Astrocyte (in vitro differentiated cells and primary cell): ENCODE measurements around the gene OPCML. TPM values are rescaled to one million over a fixed set of nuclear protein-coding genes. Genes with fewer than 3 reads are reported as not detected.

Experiments
- DNase-seq: peaks from one replicate; pipeline ENCODE4 v3.0.0-alpha.2; 2010; ENCODE audit warnings: low read depth
- FAIRE-seq: peaks from 2 replicates; lab custom pipeline; 2011; peaks lifted over from hg19 to GRCh38; lab: Jason Lieb, UNC
- H2AFZ ChIP-seq: 2 replicates; pipeline ENCODE4 v1.6.0; 2012; ENCODE audit warnings: low read depth, low read length, inconsistent platforms
- H3K27ac ChIP-seq: 2 replicates; pipeline ENCODE4 v1.5.1; 2011; ENCODE audit warnings: low read depth, low read length, inconsistent platforms
- H3K27me3 ChIP-seq: 2 replicates; pipeline ENCODE4 v1.6.0; 2011; ENCODE audit warnings: low read length, inconsistent platforms; ENCODE audit not compliant: insufficient read depth
- H3K36me3 ChIP-seq: 2 replicates; pipeline ENCODE4 v1.5.1; 2011; ENCODE audit warnings: low read length, inconsistent platforms; ENCODE audit not compliant: insufficient read depth
- H3K4me1 ChIP-seq: 2 replicates; pipeline ENCODE4 v1.5.1; 2011; ENCODE audit warnings: low read length, inconsistent platforms; ENCODE audit not compliant: insufficient read depth
- H3K4me2 ChIP-seq: 2 replicates; pipeline ENCODE4 v1.6.0; 2012; ENCODE audit warnings: low read length, inconsistent platforms
- H3K4me3 ChIP-seq: 2 replicates; pipeline ENCODE4 v1.5.1; 2011; ENCODE audit warnings: low read depth, mild to moderate bottlenecking, low read length, inconsistent platforms; ENCODE audit not compliant: insufficient read depth
- H3K79me2 ChIP-seq: 2 replicates; pipeline ENCODE4 v1.6.0; 2012; ENCODE audit warnings: mild to moderate bottlenecking, low read length, inconsistent platforms; ENCODE audit not compliant: insufficient read depth
- H3K9ac ChIP-seq: 2 replicates; pipeline ENCODE4 v1.6.0; 2012; ENCODE audit warnings: mild to moderate bottlenecking, low read length, inconsistent platforms
- H3K9me3 ChIP-seq: 2 replicates; pipeline ENCODE4 v1.5.1; 2012; ENCODE audit warnings: low read depth, mild to moderate bottlenecking, low read length, inconsistent platforms; ENCODE audit not compliant: insufficient read depth
- H4K20me1 ChIP-seq: 2 replicates; pipeline ENCODE4 v1.6.0; 2012; ENCODE audit warnings: low read length, inconsistent platforms; ENCODE audit not compliant: insufficient read depth
- H3K27ac Mint-ChIP-seq: one replicate; pipeline ENCODE4 v1.8.0; 2021; ENCODE audit warnings: mild to moderate bottlenecking, mixed read lengths; ENCODE audit not compliant: unreplicated experiment
- H3K27me3 Mint-ChIP-seq: one replicate; pipeline ENCODE4 v1.8.0; 2021; ENCODE audit warnings: low read depth, mixed read lengths; ENCODE audit not compliant: unreplicated experiment
- H3K36me3 Mint-ChIP-seq: one replicate; pipeline ENCODE4 v1.8.0; 2021; ENCODE audit warnings: low read depth, mixed read lengths; ENCODE audit not compliant: unreplicated experiment
- H3K4me1 Mint-ChIP-seq: one replicate; pipeline ENCODE4 v1.8.0; 2021; ENCODE audit warnings: low read depth, mixed read lengths; ENCODE audit not compliant: unreplicated experiment
- H3K4me3 Mint-ChIP-seq: one replicate; pipeline ENCODE4 v1.8.0; 2021; ENCODE audit warnings: mild to moderate bottlenecking, moderate library complexity, mixed read lengths; ENCODE audit not compliant: unreplicated experiment
- H3K9me3 Mint-ChIP-seq: one replicate; pipeline ENCODE4 v1.8.0; 2021; ENCODE audit warnings: mild to moderate bottlenecking, mixed read lengths; ENCODE audit not compliant: unreplicated experiment
- EZH2 ChIP-seq: IDR thresholded peaks from 2 replicates; pipeline ENCODE4 v1.6.1; 2012; ENCODE audit warnings: mild to moderate bottlenecking, low read length, inconsistent platforms; ENCODE audit not compliant: insufficient read depth
- total RNA-seq: library from RNA; stranded (reverse); gene quantifications from 2 replicates; pipeline ENCODE4 v1.2.1, GENCODE V29; 2021
- TF ChIP-seq, protein P1 (sequence below): IDR thresholded peaks from 2 replicates; pipeline ENCODE4 v1.5.1; 2011; ENCODE audit warnings: low read depth, mild to moderate bottlenecking, inconsistent platforms, low read length, moderate library complexity; ENCODE audit not compliant: insufficient read depth

Gene OPCML
- total RNA-seq, 1 donor from 2014 or later = 7.9 TPM

DNA sequence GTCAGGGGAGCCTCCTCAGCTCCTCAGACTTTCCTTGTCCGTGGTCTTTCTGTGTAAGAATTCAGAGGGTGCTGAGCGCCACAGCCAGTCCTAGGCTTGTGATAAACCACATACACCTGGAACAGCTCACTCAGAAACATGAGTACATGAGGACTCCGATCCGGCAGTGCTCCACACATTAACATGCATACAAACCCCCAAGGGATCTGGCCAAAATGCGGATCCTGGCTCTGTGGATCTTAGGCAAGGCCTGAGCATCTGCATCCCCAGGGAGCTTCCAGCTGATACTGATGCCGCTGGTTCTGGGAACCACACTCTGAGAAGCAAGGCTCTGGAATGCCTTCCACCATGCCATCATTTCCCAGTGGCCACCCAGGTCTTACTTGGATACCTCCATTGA lies 20.6 kb upstream of the OPCML start:
- Histone ChIP-seq H3K9ac (no peak overlapping the region), H2AFZ (no peak overlapping the region), H3K4me2 (no peak overlapping the region), H3K9me3 (peaks cover 2% of the 10 kb centered on the region), H3K36me3 (no peaks in the 10 kb centered on the region), H4K20me1 (no peaks in the 10 kb centered on the region), H3K4me3 (no peak overlapping the region), H3K27me3 (no peaks in the 10 kb centered on the region), H3K27ac (no peak overlapping the region), H3K4me1 (no peaks in the 10 kb centered on the region), H3K79me2 (no peaks in the 10 kb centered on the region)
- Mint-ChIP-seq H3K9me3 (no peaks in the 10 kb centered on the region), H3K36me3 (no peaks in the 10 kb centered on the region), H3K27ac (no peak overlapping the region), H3K27me3 (peaks cover 10% of the 10 kb centered on the region), H3K4me1 (peaks cover 8% of the 10 kb centered on the region), H3K4me3 (no peak overlapping the region)
- TF ChIP-seq, protein P1, sequence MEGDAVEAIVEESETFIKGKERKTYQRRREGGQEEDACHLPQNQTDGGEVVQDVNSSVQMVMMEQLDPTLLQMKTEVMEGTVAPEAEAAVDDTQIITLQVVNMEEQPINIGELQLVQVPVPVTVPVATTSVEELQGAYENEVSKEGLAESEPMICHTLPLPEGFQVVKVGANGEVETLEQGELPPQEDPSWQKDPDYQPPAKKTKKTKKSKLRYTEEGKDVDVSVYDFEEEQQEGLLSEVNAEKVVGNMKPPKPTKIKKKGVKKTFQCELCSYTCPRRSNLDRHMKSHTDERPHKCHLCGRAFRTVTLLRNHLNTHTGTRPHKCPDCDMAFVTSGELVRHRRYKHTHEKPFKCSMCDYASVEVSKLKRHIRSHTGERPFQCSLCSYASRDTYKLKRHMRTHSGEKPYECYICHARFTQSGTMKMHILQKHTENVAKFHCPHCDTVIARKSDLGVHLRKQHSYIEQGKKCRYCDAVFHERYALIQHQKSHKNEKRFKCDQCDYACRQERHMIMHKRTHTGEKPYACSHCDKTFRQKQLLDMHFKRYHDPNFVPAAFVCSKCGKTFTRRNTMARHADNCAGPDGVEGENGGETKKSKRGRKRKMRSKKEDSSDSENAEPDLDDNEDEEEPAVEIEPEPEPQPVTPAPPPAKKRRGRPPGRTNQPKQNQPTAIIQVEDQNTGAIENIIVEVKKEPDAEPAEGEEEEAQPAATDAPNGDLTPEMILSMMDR = no peak
- no peak for TF ChIP-seq EZH2
- FAIRE-seq (no peak), DNase-seq (no peak)

DNA sequence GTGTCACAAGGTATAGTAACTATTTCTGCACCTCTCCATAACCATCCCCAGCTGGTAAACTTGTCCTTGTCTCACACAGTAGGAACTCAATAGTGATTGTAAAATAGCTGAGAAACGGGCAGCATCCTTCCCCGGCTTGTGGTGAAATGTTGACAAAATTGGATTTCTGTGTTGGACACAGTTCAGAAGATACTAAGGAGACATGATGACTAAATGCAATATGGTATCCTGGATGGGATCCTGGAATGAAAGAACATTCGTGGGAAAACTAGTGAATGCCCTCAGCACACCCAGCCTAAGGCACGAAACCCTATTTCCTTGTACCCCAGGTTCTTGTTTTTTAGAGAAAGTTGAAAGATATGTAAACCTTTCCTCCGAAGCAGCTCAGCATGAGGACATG lies 18.8 kb upstream of the OPCML start:
- no peaks in the 10 kb centered on the region for H3K9me3 Mint-ChIP-seq
- H3K27ac Mint-ChIP-seq = no peak overlapping the region
- Histone ChIP-seq H3K27ac (no peak overlapping the region), H3K4me2 (no peak overlapping the region), H3K36me3 (no peaks in the 10 kb centered on the region), H3K27me3 (no peaks in the 10 kb centered on the region), H3K4me3 (no peak overlapping the region), H3K4me1 (no peaks in the 10 kb centered on the region), H3K9me3 (no peaks in the 10 kb centered on the region), H3K9ac (no peak overlapping the region), H3K79me2 (no peaks in the 10 kb centered on the region), H4K20me1 (no peaks in the 10 kb centered on the region), H2AFZ (no peak overlapping the region)
- TF ChIP-seq EZH2 = no peak
- TF ChIP-seq, protein P1 = no peak
- H3K4me1 Mint-ChIP-seq = peaks cover 5% of the 10 kb centered on the region
- H3K36me3 Mint-ChIP-seq = no peaks in the 10 kb centered on the region
- DNase-seq = no peak
- no peak for FAIRE-seq
- H3K4me3 Mint-ChIP-seq = no peak overlapping the region
- H3K27me3 Mint-ChIP-seq = peaks cover 12% of the 10 kb centered on the region

DNA sequence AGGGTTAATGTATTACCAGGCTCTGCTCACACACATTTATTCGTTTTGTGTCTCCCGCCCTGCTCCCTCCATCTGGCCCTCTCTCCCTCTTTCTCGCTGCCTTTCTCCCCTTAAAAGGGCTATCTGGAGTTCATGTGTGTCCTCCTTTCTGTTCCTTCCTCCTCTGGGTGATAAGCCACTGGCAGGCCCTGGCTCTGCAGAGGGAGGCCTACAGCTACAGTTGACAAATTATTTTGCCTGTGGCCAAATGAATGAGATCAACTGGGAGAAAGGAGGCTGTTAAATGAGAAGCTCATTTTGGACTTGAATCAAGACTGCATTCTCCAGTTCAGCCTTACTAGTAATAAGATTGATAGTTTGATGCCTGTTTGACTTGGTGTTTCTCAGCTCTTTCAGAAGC lies 17.5 kb upstream of the OPCML start:
- H3K79me2 ChIP-seq = no peaks in the 10 kb centered on the region
- FAIRE-seq = no peak
- H3K4me1 Mint-ChIP-seq = peaks cover 7% of the 10 kb centered on the region
- no peaks in the 10 kb centered on the region for H4K20me1 ChIP-seq
- H3K36me3 ChIP-seq = no peaks in the 10 kb centered on the region
- H3K9ac ChIP-seq = no peak overlapping the region
- H3K4me3 Mint-ChIP-seq = no peak overlapping the region
- no peak overlapping the region for H2AFZ ChIP-seq
- H3K4me3 ChIP-seq = no peak overlapping the region
- TF ChIP-seq EZH2 = no peak
- TF ChIP-seq, protein P1 = no peak
- no peaks in the 10 kb centered on the region for H3K36me3 Mint-ChIP-seq
- peaks cover 12% of the 10 kb centered on the region for H3K27me3 Mint-ChIP-seq
- no peaks in the 10 kb centered on the region for H3K4me1 ChIP-seq
- H3K4me2 ChIP-seq = no peak overlapping the region
- no peak overlapping the region for H3K27ac Mint-ChIP-seq
- H3K27ac ChIP-seq = no peak overlapping the region
- DNase-seq = no peak
- H3K9me3 ChIP-seq = no peaks in the 10 kb centered on the region
- no peaks in the 10 kb centered on the region for H3K9me3 Mint-ChIP-seq
- no peaks in the 10 kb centered on the region for H3K27me3 ChIP-seq
